D721Med (cell line): Measurements from ENCODE around the gene CCL2.

Source experiments
- DNase-seq: peaks from one replicate; pipeline ENCODE4 v3.0.0; 2011; ENCODE audit warnings: low spot score; ENCODE audit not compliant: insufficient read length
- FAIRE-seq: peaks from 2 replicates; lab custom pipeline; 2011; peaks lifted over from hg19 to GRCh38; lab: Jason Lieb, UNC
- TF ChIP-seq, protein P1 (sequence below): IDR thresholded peaks from 2 replicates; pipeline ENCODE4 v1.5.1; 2012; ENCODE audit warnings: mild to moderate bottlenecking, control low read depth; ENCODE audit not compliant: insufficient read depth; ENCODE audit errors: missing control alignments

Gene CCL2

DNA sequence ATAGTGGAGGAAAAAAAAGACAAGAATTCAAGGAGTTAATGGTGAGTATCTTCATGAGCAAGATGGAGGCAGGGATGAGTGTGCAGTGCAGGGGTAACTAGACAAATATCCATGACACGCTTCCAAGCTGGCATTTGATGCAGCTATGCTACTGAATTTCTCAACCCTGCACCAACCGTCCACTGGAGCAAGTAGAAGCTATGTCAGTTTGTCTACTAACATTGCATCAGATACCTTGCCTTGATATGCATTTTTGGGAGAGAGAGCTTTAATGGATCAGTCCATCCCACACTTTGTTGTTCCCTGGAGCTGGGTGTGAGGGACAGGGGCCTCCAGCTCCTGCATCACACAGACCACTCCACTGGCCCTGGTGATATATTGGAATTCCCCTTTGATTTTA is 46.9 kb downstream of the CCL2 start:
- DNase-seq (no peak), FAIRE-seq (no peak)
- TF ChIP-seq, protein P1, sequence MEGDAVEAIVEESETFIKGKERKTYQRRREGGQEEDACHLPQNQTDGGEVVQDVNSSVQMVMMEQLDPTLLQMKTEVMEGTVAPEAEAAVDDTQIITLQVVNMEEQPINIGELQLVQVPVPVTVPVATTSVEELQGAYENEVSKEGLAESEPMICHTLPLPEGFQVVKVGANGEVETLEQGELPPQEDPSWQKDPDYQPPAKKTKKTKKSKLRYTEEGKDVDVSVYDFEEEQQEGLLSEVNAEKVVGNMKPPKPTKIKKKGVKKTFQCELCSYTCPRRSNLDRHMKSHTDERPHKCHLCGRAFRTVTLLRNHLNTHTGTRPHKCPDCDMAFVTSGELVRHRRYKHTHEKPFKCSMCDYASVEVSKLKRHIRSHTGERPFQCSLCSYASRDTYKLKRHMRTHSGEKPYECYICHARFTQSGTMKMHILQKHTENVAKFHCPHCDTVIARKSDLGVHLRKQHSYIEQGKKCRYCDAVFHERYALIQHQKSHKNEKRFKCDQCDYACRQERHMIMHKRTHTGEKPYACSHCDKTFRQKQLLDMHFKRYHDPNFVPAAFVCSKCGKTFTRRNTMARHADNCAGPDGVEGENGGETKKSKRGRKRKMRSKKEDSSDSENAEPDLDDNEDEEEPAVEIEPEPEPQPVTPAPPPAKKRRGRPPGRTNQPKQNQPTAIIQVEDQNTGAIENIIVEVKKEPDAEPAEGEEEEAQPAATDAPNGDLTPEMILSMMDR: no peak

DNA sequence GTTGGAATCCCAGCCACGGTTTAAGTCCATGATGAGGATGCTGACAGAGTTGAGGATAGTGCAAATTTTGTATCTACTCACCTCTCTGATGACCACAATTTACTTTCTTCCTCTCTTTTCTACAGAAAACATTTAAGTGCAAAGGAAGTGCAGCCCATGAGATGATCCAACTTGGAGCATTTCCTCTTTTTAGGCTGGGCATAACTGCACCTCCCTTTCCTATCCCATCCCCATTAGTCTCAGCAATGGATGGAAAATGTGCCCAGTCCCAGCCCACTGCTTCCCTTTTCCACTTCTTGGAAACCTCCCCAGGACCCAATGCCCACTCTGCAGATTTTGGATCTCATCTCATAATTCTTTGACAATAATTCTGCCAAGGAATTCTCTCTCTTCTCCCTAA is 47.6 kb downstream of the CCL2 start:
- DNase-seq (no peak), FAIRE-seq (no peak)
- TF ChIP-seq, protein P1: no peak

DNA sequence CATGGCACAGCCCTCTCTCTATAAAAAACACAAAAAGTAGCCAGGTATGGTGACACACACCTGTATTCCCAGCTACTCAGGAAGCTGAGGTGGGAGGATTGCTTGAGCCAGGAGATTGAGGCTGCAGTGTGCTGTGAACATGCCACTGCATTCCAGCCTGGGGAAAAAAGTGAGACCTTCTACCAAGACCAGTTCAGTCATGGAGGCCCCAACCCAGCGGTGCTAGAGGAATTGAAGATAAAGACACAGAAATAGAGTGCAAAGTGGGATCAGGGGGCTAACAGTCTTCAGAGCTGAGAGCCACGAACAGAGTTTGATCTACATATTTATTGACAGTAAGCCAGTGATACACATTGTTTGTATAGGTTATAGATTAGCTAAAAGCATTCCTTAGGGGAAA is 48.5 kb downstream of the CCL2 start:
- TF ChIP-seq, protein P1: no peak
- DNase-seq: no peak
- FAIRE-seq: no peak

DNA sequence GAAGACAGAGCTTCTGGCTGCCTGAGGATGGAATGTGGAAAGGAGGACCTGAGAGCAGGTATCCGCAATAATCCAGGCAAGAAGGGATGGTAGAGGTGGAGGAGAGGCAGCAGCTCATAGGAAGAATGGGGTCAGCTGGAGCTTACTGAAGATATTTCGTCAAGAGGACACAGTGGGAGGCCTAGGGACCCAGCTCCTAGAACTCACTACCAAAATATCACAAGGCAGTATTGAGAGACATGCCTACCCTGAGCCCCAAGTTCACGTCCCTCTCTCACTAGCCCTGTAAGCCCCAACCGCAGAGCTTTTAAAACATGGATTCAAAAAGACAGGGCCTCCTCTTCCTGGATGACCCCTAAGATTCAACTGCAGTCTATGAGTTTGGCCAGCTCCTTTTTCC is 50.0 kb downstream of the CCL2 start:
- TF ChIP-seq, protein P1: no peak
- no peak for FAIRE-seq
- no peak for DNase-seq

DNA sequence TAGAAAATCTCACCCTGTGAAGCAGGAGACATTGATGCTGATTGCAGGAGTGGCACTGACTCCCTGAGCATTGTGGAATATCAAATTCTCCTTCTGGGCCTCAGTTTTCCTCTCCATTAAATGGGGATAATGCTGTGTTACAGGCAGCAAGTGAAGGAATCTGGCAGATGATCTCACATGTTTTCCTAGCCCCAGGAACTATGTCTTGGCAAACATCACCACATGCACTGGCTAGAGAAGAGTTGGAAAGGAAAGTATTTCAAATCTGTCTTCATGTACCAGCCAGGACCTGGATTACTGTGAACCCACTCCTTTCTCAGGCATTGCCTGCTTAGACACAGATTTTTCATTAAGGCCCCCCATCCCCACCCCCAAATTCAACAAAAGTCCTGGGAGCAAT is 50.5 kb downstream of the CCL2 start:
- no peak for DNase-seq

DNA sequence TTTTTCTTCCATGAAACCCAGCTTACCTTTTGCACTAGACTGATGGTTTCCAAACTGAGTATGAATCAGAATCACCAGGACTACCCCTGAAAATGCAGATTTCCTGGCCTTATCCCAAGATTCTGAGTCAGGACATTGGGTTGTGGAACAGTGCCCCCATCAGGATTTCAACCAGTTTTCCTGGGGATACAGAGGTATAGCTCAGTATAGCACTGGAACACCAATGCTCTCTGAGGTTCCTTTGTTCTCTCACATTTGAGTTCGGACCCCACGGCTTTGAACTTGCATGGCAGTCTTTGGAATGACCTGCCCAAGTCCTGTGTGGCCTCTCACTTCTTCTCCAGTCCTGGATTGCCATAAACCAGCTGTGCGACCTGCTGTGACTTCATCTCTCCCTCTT is 51.4 kb downstream of the CCL2 start:
- DNase-seq (no peak), FAIRE-seq (no peak)
- TF ChIP-seq, protein P1: peak; percentile 8

More for the DNA sequence above, 50.5 kb downstream of the CCL2 start:
- no peak for FAIRE-seq
- TF ChIP-seq, protein P1: no peak
